ENCODE measurements around the gene ATP5F1D. TPM values are rescaled to one million over a fixed set of nuclear protein-coding genes. Genes with fewer than 3 reads are reported as not detected.

ATP5F1D gene
- total and polyA plus RNA-seq, 2 of the 13 experiments (the other 11 are each of a cell fraction or from before 2014, with no cell fraction given): 39.4 to 78.7 TPM

- TF ChIP-seq ATM (IDR thresholded peaks at IDR 0.05; ENCODE audit: borderline replicate concordance): no peak
- peak; percentile 34 for TF ChIP-seq SP4 (CRISPR knock-in tag; IDR thresholded peaks at IDR 0.05)
- TF ChIP-seq HDAC6 (IDR thresholded peaks at IDR 0.05; ENCODE audit: low read depth, low read length): no peak
- no peak for TF ChIP-seq E2F5 (CRISPR knock-in tag; conservative IDR thresholded peaks at IDR 0.05)
- TF ChIP-seq DNMT1 (CRISPR knock-in tag; IDR thresholded peaks at IDR 0.05): peak; percentile 26; the same call in 1 of the 2 replicates
- peak; percentile 98 for TF ChIP-seq MED1 (CRISPR knock-in tag; IDR thresholded peaks at IDR 0.05)
- TF ChIP-seq MYNN (CRISPR knock-in tag; IDR thresholded peaks at IDR 0.05; ENCODE audit: low read depth): 0 out of 2 replicates have a peak, but pooled peaks have one; percentile 49
- TF ChIP-seq ZNF143 (CRISPR knock-in tag; IDR thresholded peaks at IDR 0.05): peak; percentile 53; the same call in 1 of the 2 replicates
- no peak; the same call in 1 of the 2 replicates for TF ChIP-seq ZNF570 (CRISPR knock-in tag; IDR thresholded peaks at IDR 0.05; ENCODE audit: borderline replicate concordance)
- TF ChIP-seq HIVEP1 (CRISPR knock-in tag; IDR thresholded peaks at IDR 0.05): peak; percentile 100
- TF ChIP-seq FOXJ3 (CRISPR knock-in tag; IDR thresholded peaks at IDR 0.05; ENCODE audit: borderline replicate concordance): peak; percentile 25; the same call in 1 of the 2 replicates
- peak; percentile 90 for TF ChIP-seq HDAC1 (CRISPR knock-in tag; IDR thresholded peaks at IDR 0.05)
- TF ChIP-seq HMG20A (CRISPR knock-in tag; IDR thresholded peaks at IDR 0.05; ENCODE audit: borderline replicate concordance): peak; percentile 64; the same call in 1 of the 2 replicates
- TF ChIP-seq KLF13 (CRISPR knock-in tag; IDR thresholded peaks at IDR 0.05): no peak
- no peak for TF ChIP-seq PRMT3 (CRISPR knock-in tag; IDR thresholded peaks at IDR 0.05; ENCODE audit: borderline replicate concordance, low read depth)
- peak; percentile 58 for TF ChIP-seq MIER2 (CRISPR knock-in tag; IDR thresholded peaks at IDR 0.05)
- TF ChIP-seq SOX6 (IDR thresholded peaks at IDR 0.05): no peak
- TF ChIP-seq SOX6 (CRISPR knock-in tag; IDR thresholded peaks at IDR 0.05): peak; percentile 81
- peak; percentile 91 for TF ChIP-seq TBX2 (CRISPR knock-in tag; IDR thresholded peaks at IDR 0.05; ENCODE audit: borderline replicate concordance)
- TF ChIP-seq ZMYM3 (CRISPR knock-in tag; IDR thresholded peaks at IDR 0.05): peak; percentile 76; the same call in 1 of the 2 replicates
- peak; percentile 7; the same call in 1 of the 2 replicates for TF ChIP-seq ZNF605 (CRISPR knock-in tag; IDR thresholded peaks at IDR 0.05)
- peak; percentile 99 for TF ChIP-seq ETV5 (CRISPR knock-in tag; IDR thresholded peaks at IDR 0.05; ENCODE audit: borderline replicate concordance)
- TF ChIP-seq ZNF225 (CRISPR knock-in tag; IDR thresholded peaks at IDR 0.05): no peak; the same call in 1 of the 2 replicates
- TF ChIP-seq UBTF (CRISPR knock-in tag; IDR thresholded peaks at IDR 0.05): peak; percentile 91
- peak; percentile 46; the same call in 1 of the 2 replicates for TF ChIP-seq ZNF639 (CRISPR knock-in tag; conservative IDR thresholded peaks at IDR 0.05)
- TF ChIP-seq BHLHE40 (IDR thresholded peaks at IDR 0.05; ENCODE audit: low read length): peak; percentile 4; the same call in 1 of the 2 replicates
- TF ChIP-seq SALL1 (CRISPR knock-in tag; IDR thresholded peaks at IDR 0.05): peak; percentile 86
Measured at GRCh38 chr19:1290703-1291651, 49.4 kb downstream of the ATP5F1D start (continued).

Measured in HepG2 (cell line).